Sciatic nerve (tissue), 2 donors: Measurements from ENCODE around the gene MAPK7. TPM values are rescaled to one million over a fixed set of nuclear protein-coding genes. Genes with fewer than 3 reads are reported as not detected.
A peak's percentile ranks its signal among the peaks of the same experiment; 100 is the strongest.

Experiments used
- ATAC-seq: fragments of 200-7000 bp; cut with Tn5 transposase; one replicate; pipeline ENCODE4 v1.9.1; 2020; ENCODE audit warnings: mild to moderate bottlenecking, moderate library complexity
- DNase-seq: peaks from one replicate; pipeline ENCODE4 v3.0.0-alpha.2; 2020; ENCODE audit warnings: low spot score
- intact Hi-C: fragments of 100-400 bp; cut with DNase I; formaldehyde crosslinking; loops from one replicate; pipeline ENCODE4 v1.14.2; 2022
- microRNA-seq: library from miRNA; unstranded; fragments of <30 nt; microRNA quantifications from one replicate; pipeline ENCODE4 v1.2.0, GENCODE V29; 2020
- total RNA-seq: library from RNA; stranded (reverse); fragmentation: NEBNext Ultra II Directional; extraction: Animal tissue kit (Norgen Biotek cat#: 25700); gene quantifications from one replicate; pipeline ENCODE4 v1.2.1, GENCODE V29; 2021
- donor health status: DM: no; HTN: no; CAD: no.
- donor health status: DM: no; HTN: no; CAD: no.

MAPK7 gene
- total RNA-seq, 1 donor from 2014 or later = 28.2 TPM

GRCh38 chr17:19431691-19432090 lies 53.4 kb downstream of the MAPK7 start:
- DNase-seq = no peak
- ATAC-seq = no peak
- intact Hi-C loops = no loop called here

Small RNA genes lying within 50 kb of the gene (microRNA-seq; reads per million reads assigned to microRNA genes)
- 255 reads per million, percentile 70 among the genes with 10 or more reads in this experiment for gene MIR1180

Other genes with a start within 250 kb of the MAPK7 start
- gene EPN2, start 141.1 kb upstream of the MAPK7 start, total RNA-seq = 76.6 TPM
- 19.8 TPM for gene B9D1, start 15.8 kb upstream of the MAPK7 start, total RNA-seq
- 115 TPM for gene MFAP4, start 8.7 kb downstream of the MAPK7 start, total RNA-seq
- gene RNF112, start 32.7 kb downstream of the MAPK7 start, total RNA-seq = 3.9 TPM
- gene SLC47A1, start 155.4 kb downstream of the MAPK7 start, total RNA-seq = 8.0 TPM